ENCODE measurements around the gene CHODL. TPM values are rescaled to one million over a fixed set of nuclear protein-coding genes. Genes with fewer than 3 reads are reported as not detected.

CHODL gene
- total RNA-seq (1 to 10 TPM in 2 of 9 donors, under 1 TPM in 5, not detected in 2; 0.14 to 1.6 (median 0.32) TPM), polyA plus RNA-seq (under 1 TPM; 0.40 to 0.61 (median 0.53) TPM)
- long read RNA-seq, donor 1 = 0 reads
- long read RNA-seq, donor 2 = 0 reads
- long read RNA-seq, donor 3 = 0 reads
- long read RNA-seq, donor 4 = 0 reads
- long read RNA-seq, donor 5, partial matches to known transcripts = 0 of 1 reads
- long read RNA-seq, donor 5, other reads (novel, unspliced or antisense) = 1 of 1 reads
- long read RNA-seq, donor 6 = 0 reads
- long read RNA-seq, donor 7, partial matches to known transcripts = 0 of 1 reads
- long read RNA-seq, donor 7, other reads (novel, unspliced or antisense) = 0 of 1 reads
- long read RNA-seq, donor 8, partial matches to known transcripts = 0 of 1 reads
- long read RNA-seq, donor 8, other reads (novel, unspliced or antisense) = 0 of 1 reads
- long read RNA-seq, donor 9, partial matches to known transcripts = 0 of 1 reads
- long read RNA-seq, donor 9, other reads (novel, unspliced or antisense) = 0 of 1 reads
- long read RNA-seq, donor 10 = 0 reads

GRCh38 chr21:18244671-18245463, at the start of gene CHODL:
Gene CHODL (plus strand): TSS chr21:18244833. CDS start chr21:18245224, 391 bp downstream.
- intact Hi-C loops (cut with DNase I) = no loop called here
- peak within 1 kb of the TSS in 1 of 4 donors; percentile 45 for H3K4me3 ChIP-seq
- H3K36me3 ChIP-seq (replicated peaks in 1 of 2) = no peaks in the 10 kb centered on the region
- 1 to 7% (median 1%) methylated on average over 18 to 72 of the region's 72 CpGs for WGBS, 4 donors
- H3K9me3 ChIP-seq (replicated peaks in 1 of 3) = no peaks in the 10 kb centered on the region
- H3K27me3 ChIP-seq = peaks cover 10% of the 10 kb centered on the region
- TF ChIP-seq POLR2A (IDR thresholded peaks at IDR 0.05) = no peak
- no peak for TF ChIP-seq CTCF (IDR thresholded peaks at IDR 0.05)
- H3K27ac ChIP-seq = no peak within 1 kb of the TSS
- peak in 1 of 7 donors; percentile 6 for DNase-seq
- H3K4me1 ChIP-seq (replicated peaks in 1 of 2) = peaks cover 0 to 5% of the 10 kb centered on the region in 2 donors

- Histone ChIP-seq H3K4me3 (no peak overlapping the region), H3K27ac (no peak overlapping the region), H3K9me3 (replicated peaks in 1 of 3) (no peaks in the 10 kb centered on the region), H3K27me3 (no peaks in the 10 kb centered on the region), H3K36me3 (replicated peaks in 1 of 2) (no peaks in the 10 kb centered on the region), H3K4me1 (replicated peaks in 1 of 2) (no peaks in the 10 kb centered on the region)
- 80 to 95% (median 90%) methylated on average over 1 of the region's 1 CpG for WGBS, 4 donors
- TF ChIP-seq POLR2A (IDR thresholded peaks at IDR 0.05) (no peak), CTCF (IDR thresholded peaks at IDR 0.05) (peak in 2 of 6 experiments; percentile 14 to 17)
- intact Hi-C loops (cut with DNase I) = no loop called here
- no peak for DNase-seq
Measured at GRCh38 chr21:18204931-18205330, 39.7 kb upstream of the CHODL start.

- Histone ChIP-seq H3K36me3 (replicated peaks in 1 of 2) (no peaks in the 10 kb centered on the region), H3K27me3 (no peaks in the 10 kb centered on the region), H3K4me1 (replicated peaks in 1 of 2) (no peaks in the 10 kb centered on the region), H3K9me3 (replicated peaks in 1 of 3) (peaks cover 0 to 6% (median 0%) of the 10 kb centered on the region in 3 donors), H3K27ac (no peak overlapping the region), H3K4me3 (no peak overlapping the region)
- intact Hi-C loops (cut with DNase I) = no loop called here
- no peak for TF ChIP-seq POLR2A (IDR thresholded peaks at IDR 0.05)
- TF ChIP-seq CTCF (IDR thresholded peaks at IDR 0.05) = no peak
- 21 to 50% (median 43%) methylated on average over 1 of the region's 1 CpG for WGBS, 4 donors
- DNase-seq = no peak
Measured at GRCh38 chr21:18218331-18218730, 26.3 kb upstream of the CHODL start.

- Histone ChIP-seq H3K9me3 (replicated peaks in 1 of 3) (peaks cover 0 to 6% (median 0%) of the 10 kb centered on the region in 3 donors), H3K4me3 (no peak overlapping the region), H3K27me3 (no peaks in the 10 kb centered on the region), H3K4me1 (replicated peaks in 1 of 2) (no peaks in the 10 kb centered on the region), H3K27ac (no peak overlapping the region), H3K36me3 (replicated peaks in 1 of 2) (no peaks in the 10 kb centered on the region)
- no peak for DNase-seq
- TF ChIP-seq CTCF (IDR thresholded peaks at IDR 0.05) (no peak), POLR2A (IDR thresholded peaks at IDR 0.05) (no peak)
- intact Hi-C loops (cut with DNase I) = no loop called here
Measured at GRCh38 chr21:18220498-18220897, 24.1 kb upstream of the CHODL start.
